Breast epithelium (tissue), 4 donors: ENCODE measurements around the gene SPP2. TPM values are rescaled to one million over a fixed set of nuclear protein-coding genes. Genes with fewer than 3 reads are reported as not detected.

Experiments used
- DNase-seq, 2 donors: peaks; one replicate each; pipeline ENCODE4 v3.0.0-alpha.2; 2019; ENCODE audit warnings: low spot score in 2 of 2
- H3K27ac ChIP-seq, 2 donors: fragments of 200-600 bp; sonication (generic) in 1 of 2; one replicate each; pipeline ENCODE4 v1.5.1; 2016 to 2019; ENCODE audit warnings: mild to moderate bottlenecking in 1 of 2
- H3K27me3 ChIP-seq, 2 donors: fragments of 200-600 bp; sonication (generic) in 1 of 2; one replicate each; pipeline versions ENCODE4 v1.5.1 to v1.6.0; 2017 to 2019; ENCODE audit warnings: control low read depth in 1 of 2, mild to moderate bottlenecking in 1 of 2
- H3K36me3 ChIP-seq: fragments of 200-600 bp; one replicate; pipeline ENCODE4 v1.5.1; 2019
- H3K4me1 ChIP-seq, 2 donors: fragments of 200-600 bp; sonication (generic); one replicate each; pipeline ENCODE4 v1.5.1; 2016 to 2019; ENCODE audit warnings: control low read depth in 1 of 2
- H3K4me3 ChIP-seq, 3 donors: fragments of 200-600 bp; sonication (generic); 1 replicate in 2 of 3; 2 replicates in 1 of 3; pipeline ENCODE4 v1.5.1; 2016 to 2019; ENCODE audit warnings: mild to moderate bottlenecking in 3 of 3, moderate library complexity in 2 of 3
- H3K9me3 ChIP-seq, 2 donors: fragments of 200-600 bp; sonication (generic) in 1 of 2; one replicate each; pipeline ENCODE4 v1.5.1; 2016 to 2019; ENCODE audit warnings: control low read depth in 1 of 2
- POLR2A ChIP-seq: fragments of 450-650 bp; IDR thresholded peaks from one replicate; pipeline ENCODE4 v1.6.1; 2016; ENCODE audit warnings: antibody characterized with exemption, mild to moderate bottlenecking, moderate library complexity
- POLR2AphosphoS5 ChIP-seq, 3 donors: sonication (generic); formaldehyde crosslinking; IDR thresholded peaks; one replicate each; pipeline ENCODE4 v1.6.1; 2017; ENCODE audit warnings: antibody characterized with exemption in 3 of 3
- intact Hi-C: fragments of 100-400 bp; cut with DNase I; formaldehyde crosslinking; loops from one replicate; pipeline ENCODE4 v1.15.1; 2023; ENCODE audit warnings: low total_unique reads
- total RNA-seq, 3 donors: library from RNA; depleted of rRNA; stranded (reverse); fragments of >200 nt; gene quantifications; one replicate each; pipeline ENCODE4 v1.1.0, GENCODE V29; 2016
- TF ChIP-seq, protein P1 (sequence below), 3 donors: fragments of 450-650 bp; IDR thresholded peaks; one replicate each; pipeline ENCODE4 v1.5.1; 2016 to 2017; ENCODE audit warnings: antibody characterized with exemption in 3 of 3, mild to moderate bottlenecking in 3 of 3, moderate library complexity in 3 of 3

SPP2 gene
- total RNA-seq, 3 donors from 2014 or later, result not detected

GRCh38 chr2:234005126-234005525 is 45.4 kb upstream of the SPP2 start:
- intact Hi-C loops, result no loop called here
- Histone ChIP-seq H3K4me1 (no peaks in the 10 kb centered on the region), H3K27me3 (no peaks in the 10 kb centered on the region), H3K9me3 (no peaks in the 10 kb centered on the region), H3K36me3 (no peaks in the 10 kb centered on the region), H3K4me3 (no peak overlapping the region), H3K27ac (no peak overlapping the region)
- no peak for DNase-seq
- TF ChIP-seq POLR2A (no peak), POLR2AphosphoS5 (IDR thresholded peaks at IDR 0.05) (no peak)
- TF ChIP-seq, protein P1, sequence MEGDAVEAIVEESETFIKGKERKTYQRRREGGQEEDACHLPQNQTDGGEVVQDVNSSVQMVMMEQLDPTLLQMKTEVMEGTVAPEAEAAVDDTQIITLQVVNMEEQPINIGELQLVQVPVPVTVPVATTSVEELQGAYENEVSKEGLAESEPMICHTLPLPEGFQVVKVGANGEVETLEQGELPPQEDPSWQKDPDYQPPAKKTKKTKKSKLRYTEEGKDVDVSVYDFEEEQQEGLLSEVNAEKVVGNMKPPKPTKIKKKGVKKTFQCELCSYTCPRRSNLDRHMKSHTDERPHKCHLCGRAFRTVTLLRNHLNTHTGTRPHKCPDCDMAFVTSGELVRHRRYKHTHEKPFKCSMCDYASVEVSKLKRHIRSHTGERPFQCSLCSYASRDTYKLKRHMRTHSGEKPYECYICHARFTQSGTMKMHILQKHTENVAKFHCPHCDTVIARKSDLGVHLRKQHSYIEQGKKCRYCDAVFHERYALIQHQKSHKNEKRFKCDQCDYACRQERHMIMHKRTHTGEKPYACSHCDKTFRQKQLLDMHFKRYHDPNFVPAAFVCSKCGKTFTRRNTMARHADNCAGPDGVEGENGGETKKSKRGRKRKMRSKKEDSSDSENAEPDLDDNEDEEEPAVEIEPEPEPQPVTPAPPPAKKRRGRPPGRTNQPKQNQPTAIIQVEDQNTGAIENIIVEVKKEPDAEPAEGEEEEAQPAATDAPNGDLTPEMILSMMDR (IDR thresholded peaks at IDR 0.05), result no peak

GRCh38 chr2:234006501-234006900 is 44.0 kb upstream of the SPP2 start:
- no peaks in the 10 kb centered on the region for H3K9me3 ChIP-seq
- H3K4me1 ChIP-seq, result no peaks in the 10 kb centered on the region
- no peak overlapping the region for H3K4me3 ChIP-seq
- H3K36me3 ChIP-seq, result no peaks in the 10 kb centered on the region
- intact Hi-C loops, result no loop called here
- no peaks in the 10 kb centered on the region for H3K27me3 ChIP-seq
- DNase-seq, result no peak
- H3K27ac ChIP-seq, result no peak overlapping the region
- TF ChIP-seq, protein P1 (IDR thresholded peaks at IDR 0.05), result no peak
- TF ChIP-seq POLR2AphosphoS5 (IDR thresholded peaks at IDR 0.05) (no peak), POLR2A (no peak)

- intact Hi-C loops, result no loop called here
- no peaks in the 10 kb centered on the region for H3K4me1 ChIP-seq
- no peaks in the 10 kb centered on the region for H3K36me3 ChIP-seq
- no peak for TF ChIP-seq POLR2A
- TF ChIP-seq, protein P1 (IDR thresholded peaks at IDR 0.05), result no peak
- TF ChIP-seq POLR2AphosphoS5 (IDR thresholded peaks at IDR 0.05), result no peak
- DNase-seq, result no peak
- H3K4me3 ChIP-seq, result no peak overlapping the region
- no peaks in the 10 kb centered on the region for H3K9me3 ChIP-seq
- no peak overlapping the region for H3K27ac ChIP-seq
- H3K27me3 ChIP-seq, result no peaks in the 10 kb centered on the region
Observed at GRCh38 chr2:234014427-234014826, 36.1 kb upstream of the SPP2 start.

DNA sequence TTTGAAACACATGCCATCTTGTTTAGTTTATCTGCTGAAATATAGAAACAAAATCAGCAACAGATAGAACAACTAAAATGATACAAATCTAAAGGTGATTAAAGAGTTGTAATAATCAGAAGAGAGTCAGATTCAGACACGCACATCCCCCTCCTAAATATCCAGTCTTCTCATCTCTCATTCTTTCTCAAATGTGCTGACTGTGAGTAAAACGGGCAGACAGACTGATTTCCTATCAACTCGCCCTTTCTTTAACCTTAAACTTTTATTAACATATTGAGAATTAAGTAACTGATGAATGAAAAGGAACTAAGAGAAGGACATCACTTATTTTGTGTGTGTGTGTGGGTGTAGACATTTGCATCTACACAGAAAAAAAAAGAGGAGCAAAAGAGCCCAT is 34.6 kb upstream of the SPP2 start:
- TF ChIP-seq, protein P1 (IDR thresholded peaks at IDR 0.05), result no peak
- TF ChIP-seq POLR2AphosphoS5 (IDR thresholded peaks at IDR 0.05) (no peak), POLR2A (no peak)
- no peak overlapping the region for H3K4me3 ChIP-seq
- intact Hi-C loops, result no loop called here
- H3K27ac ChIP-seq, result no peak overlapping the region
- no peaks in the 10 kb centered on the region for H3K9me3 ChIP-seq
- no peaks in the 10 kb centered on the region for H3K27me3 ChIP-seq
- H3K4me1 ChIP-seq, result no peaks in the 10 kb centered on the region
- H3K36me3 ChIP-seq, result no peaks in the 10 kb centered on the region
- DNase-seq, result no peak

- Histone ChIP-seq H3K9me3 (no peaks in the 10 kb centered on the region), H3K27me3 (no peaks in the 10 kb centered on the region), H3K27ac (no peak overlapping the region), H3K4me1 (no peaks in the 10 kb centered on the region), H3K36me3 (no peaks in the 10 kb centered on the region), H3K4me3 (no peak overlapping the region)
- intact Hi-C loops, result no loop called here
- no peak for TF ChIP-seq POLR2AphosphoS5 (IDR thresholded peaks at IDR 0.05)
- no peak for TF ChIP-seq POLR2A
- TF ChIP-seq, protein P1 (IDR thresholded peaks at IDR 0.05), result no peak
- no peak for DNase-seq
Observed at GRCh38 chr2:234019896-234020295, 30.6 kb upstream of the SPP2 start.
